Right atrium auricular region (tissue), 2 donors: Measurements from ENCODE around the gene FCHO1. TPM values are rescaled to one million over a fixed set of nuclear protein-coding genes. Genes with fewer than 3 reads are reported as not detected.
"Not testable (repeated sequence)": the region's sequence is repeated elsewhere in the genome, so short reads cannot be mapped to it uniquely, and the experiment has no call there.

Source experiments
- DNase-seq: peaks from one replicate; pipeline ENCODE4 v3.0.0-alpha.2; 2019; ENCODE audit warnings: low spot score
- H3K27ac ChIP-seq, 2 donors: fragments of 200-600 bp; sonication (generic); 1 replicate in 1 of 2; 2 replicates in 1 of 2; pipeline ENCODE4 v1.5.1; 2016 to 2019
- H3K27me3 ChIP-seq, 2 donors: fragments of 200-600 bp; sonication (generic); one replicate each; pipeline versions ENCODE4 v1.5.1 to v1.6.0; 2017 to 2019
- H3K36me3 ChIP-seq: fragments of 200-600 bp; sonication (generic); one replicate; pipeline ENCODE4 v1.5.1; 2016
- H3K4me1 ChIP-seq, 2 donors: fragments of 200-600 bp; sonication (generic); one replicate each; pipeline versions ENCODE4 v1.5.1 to v1.6.0; 2017 to 2019
- H3K4me3 ChIP-seq, 2 donors: fragments of 200-600 bp; sonication (generic); 1 replicate in 1 of 2; 2 replicates in 1 of 2; pipeline ENCODE4 v1.5.1; 2017 to 2019; ENCODE audit warnings: mild to moderate bottlenecking in 1 of 2, moderate library complexity in 1 of 2
- H3K9me3 ChIP-seq, 2 donors: fragments of 200-600 bp; sonication (generic); one replicate each; pipeline ENCODE4 v1.5.1; 2019
- total RNA-seq, 2 donors: library from RNA; depleted of rRNA; stranded (reverse); fragments of >200 nt; gene quantifications; one replicate each; pipeline ENCODE4 v1.1.0, GENCODE V29; 2016
- TF ChIP-seq, protein P1 (sequence below), 2 donors: fragments of 200-600 bp; sonication (generic); IDR thresholded peaks; one replicate each; pipeline ENCODE4 v1.5.1; 2019; ENCODE audit warnings: antibody characterized with exemption in 2 of 2

FCHO1 gene
- total RNA-seq, 2 donors from 2014 or later: 0.19 to 1.3 TPM

DNA sequence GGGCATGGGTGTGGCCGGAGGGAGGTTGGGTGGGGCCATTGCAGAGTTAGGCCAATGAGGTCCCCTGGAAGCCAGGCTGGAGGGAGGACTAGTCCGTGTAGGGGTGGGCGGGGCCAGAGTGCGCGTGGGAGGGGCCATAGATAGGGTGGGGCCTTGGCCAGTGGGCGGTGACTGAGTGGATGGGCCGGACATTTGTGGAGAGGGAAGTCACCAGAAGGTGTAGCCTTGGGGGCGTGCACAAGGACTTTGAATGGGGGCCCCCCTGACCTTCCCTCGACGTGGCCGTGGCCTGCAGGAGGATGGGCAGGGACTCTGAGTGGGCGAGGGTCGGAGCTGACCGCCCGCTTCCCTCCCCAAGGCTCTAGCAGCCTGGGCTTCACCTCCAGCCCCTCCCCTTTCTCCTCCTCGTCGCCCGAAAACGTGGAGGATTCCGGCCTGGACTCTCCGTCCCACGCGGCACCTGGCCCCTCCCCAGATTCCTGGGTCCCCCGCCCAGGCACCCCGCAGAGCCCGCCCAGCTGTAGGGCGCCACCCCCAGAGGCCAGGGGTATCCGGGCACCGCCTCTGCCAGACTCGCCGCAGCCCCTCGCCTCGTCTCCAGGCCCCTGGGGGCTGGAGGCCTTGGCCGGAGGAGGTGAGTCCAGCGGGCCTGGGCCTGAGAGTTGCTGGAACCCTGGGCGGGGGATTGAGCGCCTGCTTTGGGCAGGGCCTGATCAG is 27.1 kb downstream of the FCHO1 start:
- peak overlapping the region in 1 of 2 donors; percentile 4 for H3K4me3 ChIP-seq
- no peaks in the 10 kb centered on the region for H3K9me3 ChIP-seq
- TF ChIP-seq, protein P1, sequence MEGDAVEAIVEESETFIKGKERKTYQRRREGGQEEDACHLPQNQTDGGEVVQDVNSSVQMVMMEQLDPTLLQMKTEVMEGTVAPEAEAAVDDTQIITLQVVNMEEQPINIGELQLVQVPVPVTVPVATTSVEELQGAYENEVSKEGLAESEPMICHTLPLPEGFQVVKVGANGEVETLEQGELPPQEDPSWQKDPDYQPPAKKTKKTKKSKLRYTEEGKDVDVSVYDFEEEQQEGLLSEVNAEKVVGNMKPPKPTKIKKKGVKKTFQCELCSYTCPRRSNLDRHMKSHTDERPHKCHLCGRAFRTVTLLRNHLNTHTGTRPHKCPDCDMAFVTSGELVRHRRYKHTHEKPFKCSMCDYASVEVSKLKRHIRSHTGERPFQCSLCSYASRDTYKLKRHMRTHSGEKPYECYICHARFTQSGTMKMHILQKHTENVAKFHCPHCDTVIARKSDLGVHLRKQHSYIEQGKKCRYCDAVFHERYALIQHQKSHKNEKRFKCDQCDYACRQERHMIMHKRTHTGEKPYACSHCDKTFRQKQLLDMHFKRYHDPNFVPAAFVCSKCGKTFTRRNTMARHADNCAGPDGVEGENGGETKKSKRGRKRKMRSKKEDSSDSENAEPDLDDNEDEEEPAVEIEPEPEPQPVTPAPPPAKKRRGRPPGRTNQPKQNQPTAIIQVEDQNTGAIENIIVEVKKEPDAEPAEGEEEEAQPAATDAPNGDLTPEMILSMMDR (IDR thresholded peaks at IDR 0.05): no peak
- peaks cover 0 to 7% of the 10 kb centered on the region in 2 donors for H3K27me3 ChIP-seq
- H3K4me1 ChIP-seq: peaks cover 0 to 11% of the 10 kb centered on the region in 2 donors
- H3K27ac ChIP-seq: no peak overlapping the region
- H3K36me3 ChIP-seq: no peaks in the 10 kb centered on the region
- no peak for DNase-seq

DNA sequence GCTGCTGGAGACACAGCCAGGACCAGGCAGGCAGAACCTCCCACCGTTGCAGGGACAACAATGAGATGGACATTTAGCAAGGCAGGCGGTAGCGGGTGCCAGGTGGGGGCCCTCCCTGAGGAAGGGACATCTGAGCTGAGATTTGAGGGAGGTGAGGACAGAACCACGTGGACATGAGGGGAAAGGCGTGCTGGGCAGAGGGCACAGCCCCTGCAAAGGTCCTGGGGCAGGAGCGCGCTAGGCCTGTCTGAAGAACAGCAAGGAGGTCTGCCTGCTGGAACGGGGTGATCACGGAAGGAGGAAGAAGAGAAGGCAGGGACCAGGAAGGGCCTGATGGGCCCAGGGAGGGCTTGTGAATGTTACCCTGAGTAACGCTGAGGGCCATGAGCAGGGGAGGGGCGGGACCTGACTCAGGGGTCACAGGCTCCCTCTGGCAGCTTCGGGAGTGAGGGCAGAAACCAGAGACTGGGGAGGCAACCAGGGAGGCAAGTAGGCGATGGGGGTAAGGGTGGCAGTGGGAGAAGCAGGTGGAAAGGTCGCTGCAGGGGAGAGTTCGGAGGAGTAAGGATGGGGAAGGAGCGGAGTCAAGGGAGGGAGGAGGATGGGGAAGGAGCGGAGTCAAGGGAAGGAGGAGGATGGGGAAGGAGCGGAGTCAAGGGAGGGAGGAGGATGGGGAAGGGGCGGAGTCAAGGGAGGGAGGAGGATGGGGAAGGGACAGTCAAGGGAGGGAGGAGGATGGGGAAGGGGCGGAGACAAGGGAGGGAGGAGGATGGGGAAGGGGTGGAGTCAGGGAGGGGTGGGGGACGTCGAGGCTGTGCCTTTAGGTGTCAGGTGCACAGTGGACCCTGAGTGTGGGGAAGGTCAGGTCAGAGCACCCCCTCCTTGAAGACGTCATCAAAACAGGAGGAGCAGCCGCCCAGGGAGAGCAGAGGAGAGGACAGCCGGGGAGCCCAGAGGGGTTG is 28.0 kb downstream of the FCHO1 start:
- Histone ChIP-seq H3K4me3 (peak overlapping the region in 1 of 2 donors; percentile 4), H3K27ac (no peak overlapping the region), H3K9me3 (no peaks in the 10 kb centered on the region), H3K27me3 (peaks cover 0 to 7% of the 10 kb centered on the region in 2 donors), H3K36me3 (no peaks in the 10 kb centered on the region), H3K4me1 (peaks cover 0 to 11% of the 10 kb centered on the region in 2 donors)
- no peak for DNase-seq
- TF ChIP-seq, protein P1 (IDR thresholded peaks at IDR 0.05): no peak

DNA sequence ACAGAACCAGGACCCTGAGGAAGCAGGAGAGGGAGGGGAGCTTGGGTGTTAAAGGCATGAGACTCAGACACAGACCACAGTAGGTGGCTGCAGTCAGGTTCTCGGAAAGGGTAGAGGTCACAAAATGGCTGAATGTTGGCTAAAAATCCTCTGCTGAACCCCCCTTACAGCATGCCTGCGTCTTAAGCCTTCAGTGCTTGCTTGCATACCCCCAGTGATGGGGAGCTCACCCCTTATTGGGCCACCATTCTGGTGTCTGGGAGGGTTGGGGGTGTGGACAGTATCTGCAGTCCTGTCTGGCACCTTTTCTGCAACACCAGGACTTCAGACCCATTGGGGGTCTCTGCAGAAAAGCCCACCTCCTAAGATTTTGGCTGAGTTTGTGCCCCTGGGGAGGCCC is 29.5 kb downstream of the FCHO1 start:
- Histone ChIP-seq H3K27me3 (peaks cover 0 to 7% of the 10 kb centered on the region in 2 donors), H3K4me1 (peaks cover 0 to 11% of the 10 kb centered on the region in 2 donors), H3K9me3 (no peaks in the 10 kb centered on the region), H3K4me3 (no peak overlapping the region), H3K36me3 (no peaks in the 10 kb centered on the region), H3K27ac (no peak overlapping the region)
- DNase-seq: no peak
- TF ChIP-seq, protein P1 (IDR thresholded peaks at IDR 0.05): no peak

DNA sequence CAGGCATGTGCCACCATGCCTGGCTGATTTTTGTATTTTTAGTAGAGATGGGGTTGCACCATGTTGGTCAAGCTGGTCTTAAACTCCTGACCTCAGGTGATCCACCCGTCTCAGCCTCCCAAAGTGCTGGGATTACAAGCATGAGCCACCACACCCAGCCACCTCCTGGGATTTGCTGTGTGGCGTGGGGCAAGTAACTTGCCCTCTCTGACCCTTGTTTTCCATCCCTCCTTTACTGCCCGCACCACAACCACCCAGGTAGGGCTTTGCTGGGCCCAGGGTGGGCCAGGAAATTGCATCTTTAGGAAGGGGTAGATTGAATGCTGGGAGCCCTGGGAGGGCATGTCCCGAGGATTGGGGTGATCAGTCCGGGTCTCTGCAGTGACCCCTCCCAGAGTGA is 32.4 kb downstream of the FCHO1 start:
- H3K27me3 ChIP-seq, H3K4me1 ChIP-seq, H3K4me3 ChIP-seq, DNase-seq, H3K36me3 ChIP-seq, H3K27ac ChIP-seq, H3K9me3 ChIP-seq: not testable (repeated sequence)

DNA sequence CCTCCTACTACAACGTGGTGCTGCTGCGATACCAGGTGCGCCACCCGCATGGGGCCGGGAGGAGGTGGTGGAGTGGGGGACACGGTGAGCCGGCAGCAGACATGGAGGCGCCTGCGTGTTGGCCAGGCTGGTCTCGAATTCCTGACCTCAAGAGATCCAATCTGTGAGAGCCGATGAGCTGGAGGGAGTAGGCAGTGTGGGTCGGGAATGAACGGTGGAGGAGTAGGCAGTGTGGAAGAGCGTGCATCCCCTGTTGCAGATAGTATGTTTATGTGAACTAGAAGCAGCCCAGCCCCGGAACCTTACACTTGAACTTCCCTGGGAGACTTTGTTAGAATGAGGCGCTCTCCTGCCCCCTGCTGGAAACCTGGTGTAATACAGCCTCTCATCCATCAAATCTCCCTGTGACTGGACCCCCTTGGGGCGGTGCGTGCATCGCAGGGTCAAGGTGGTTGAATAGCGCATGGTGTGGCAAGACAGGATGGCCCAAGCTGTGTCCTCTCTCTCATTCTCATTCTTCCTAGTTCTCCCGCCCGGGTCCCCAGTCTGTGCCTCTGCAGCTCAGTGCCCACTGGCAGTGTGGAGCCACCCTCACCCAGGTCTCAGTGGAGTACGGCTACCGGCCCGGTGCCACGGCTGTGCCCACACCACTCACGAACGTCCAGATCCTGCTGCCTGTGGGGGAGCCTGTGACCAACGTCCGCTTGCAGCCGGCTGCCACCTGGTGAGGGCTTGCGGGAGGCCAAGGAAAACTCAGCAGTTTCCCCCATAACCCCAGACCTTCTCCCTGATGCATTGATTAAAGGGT is 33.1 kb downstream of the FCHO1 start:
- Histone ChIP-seq H3K4me1 (no peaks in the 10 kb centered on the region), H3K27me3 (no peaks in the 10 kb centered on the region), H3K9me3 (no peaks in the 10 kb centered on the region), H3K36me3 (no peaks in the 10 kb centered on the region), H3K4me3 (no peak overlapping the region), H3K27ac (no peak overlapping the region)
- peak; percentile 78 for DNase-seq
- TF ChIP-seq, protein P1 (IDR thresholded peaks at IDR 0.05): peak; percentile 68 to 82
